CD14-positive monocyte (primary cell): ENCODE results near the gene COL2A1. TPM values are rescaled to one million over a fixed set of nuclear protein-coding genes. Genes with fewer than 3 reads are reported as not detected.

Source experiments
- DNase-seq, 3 donors: peaks; one replicate each; pipeline ENCODE4 v3.0.0-alpha.2; 2011 to 2022
- H2AFZ ChIP-seq: 2 replicates; pipeline ENCODE4 v1.6.0; 2012; ENCODE audit warnings: mild to moderate bottlenecking, low read depth, low read length, inconsistent platforms; ENCODE audit not compliant: insufficient read depth, poor library complexity, severe bottlenecking
- H3K27ac ChIP-seq, 2 donors: 1 replicate in 1 of 2; 2 replicates in 1 of 2; pipeline ENCODE4 v1.5.1; 2012 to 2013; ENCODE audit warnings: low read length in 2 of 2, control low read depth in 1 of 2, inconsistent platforms in 1 of 2, low read depth in 1 of 2, mild to moderate bottlenecking in 1 of 2
- H3K27me3 ChIP-seq, 2 donors: one replicate each; pipeline versions ENCODE4 v1.6.0 to v1.6.1; 2011 to 2013; ENCODE audit warnings: low read length in 2 of 2; ENCODE audit not compliant: control insufficient read depth in 2 of 2, insufficient read depth in 2 of 2
- H3K36me3 ChIP-seq, 2 donors: replicated peaks in 1 of 2; 1 replicate in 1 of 2; 2 replicates in 1 of 2; pipeline versions ENCODE4 v1.5.1 to v1.6.1; 2012 to 2013; ENCODE audit warnings: low read length in 2 of 2, control low read depth in 1 of 2, inconsistent platforms in 1 of 2, mild to moderate bottlenecking in 1 of 2; ENCODE audit not compliant: insufficient read depth in 2 of 2, control insufficient read depth in 1 of 2
- H3K4me1 ChIP-seq, 2 donors: 1 replicate in 1 of 2; 2 replicates in 1 of 2; pipeline versions ENCODE4 v1.5.1 to v1.6.1; 2012 to 2013; ENCODE audit warnings: low read length in 2 of 2, control low read depth in 1 of 2, inconsistent platforms in 1 of 2, mild to moderate bottlenecking in 1 of 2, moderate library complexity in 1 of 2; ENCODE audit not compliant: insufficient read depth in 2 of 2, control insufficient read depth in 1 of 2
- H3K4me2 ChIP-seq: replicated peaks from 2 replicates; pipeline ENCODE3; 2012; ENCODE audit warnings: low read length, moderate library complexity, mild to moderate bottlenecking; ENCODE audit not compliant: poor library complexity, severe bottlenecking; ENCODE audit errors: extremely low read depth
- H3K4me3 ChIP-seq, 3 experiments: fragments of 200-600 bp in 1 of 3; sonication (generic) in 1 of 3; replicated peaks in 1 of 3; 1 replicate in 2 of 3; 2 replicates in 1 of 3; pipeline ENCODE4 v1.5.1; 2011 to 2013; ENCODE audit warnings: low read length in 3 of 3, mild to moderate bottlenecking in 3 of 3, control low read depth in 2 of 3, low read depth in 2 of 3, inconsistent platforms in 1 of 3, moderate library complexity in 1 of 3
- H3K79me2 ChIP-seq: 2 replicates; pipeline ENCODE4 v1.6.0; 2012; ENCODE audit warnings: mild to moderate bottlenecking, control low read depth, inconsistent platforms, low read length, moderate library complexity; ENCODE audit not compliant: insufficient read depth
- H3K9ac ChIP-seq: 2 replicates; pipeline ENCODE4 v1.6.0; 2017; ENCODE audit warnings: low read length, mild to moderate bottlenecking; ENCODE audit not compliant: insufficient read depth, poor library complexity, severe bottlenecking
- H3K9me3 ChIP-seq, 2 donors: replicated peaks in 1 of 2; 1 replicate in 1 of 2; 2 replicates in 1 of 2; pipeline versions ENCODE4 v1.5.1 to v1.6.1; 2012 to 2013; ENCODE audit warnings: low read length in 2 of 2, control low read depth in 1 of 2; ENCODE audit not compliant: control insufficient read depth in 1 of 2, insufficient read depth in 1 of 2
- H4K20me1 ChIP-seq: 2 replicates; pipeline ENCODE4 v1.6.0; 2012; ENCODE audit warnings: mild to moderate bottlenecking, low read length, control low read depth, moderate library complexity; ENCODE audit not compliant: insufficient read depth
- H3K27ac Mint-ChIP-seq, 7 donors: one replicate each; pipeline ENCODE4 v1.8.0; 2020; ENCODE audit warnings: mild to moderate bottlenecking in 7 of 7, mixed read lengths in 7 of 7, moderate library complexity in 6 of 7, inconsistent platforms in 2 of 7
- H3K27me3 Mint-ChIP-seq, 3 donors: one replicate each; pipeline ENCODE4 v1.8.0; 2021 to 2022; ENCODE audit warnings: low read depth in 3 of 3, mild to moderate bottlenecking in 3 of 3, mixed read lengths in 3 of 3, moderate library complexity in 3 of 3, inconsistent platforms in 1 of 3
- H3K36me3 Mint-ChIP-seq, 2 donors: one replicate each; pipeline ENCODE4 v1.8.0; 2020; ENCODE audit warnings: mixed read lengths in 2 of 2, inconsistent platforms in 1 of 2, mild to moderate bottlenecking in 1 of 2
- H3K4me1 Mint-ChIP-seq: one replicate; pipeline ENCODE4 v1.8.0; 2020; ENCODE audit warnings: mild to moderate bottlenecking, mixed read lengths
- H3K4me3 Mint-ChIP-seq, 2 donors: one replicate each; pipeline ENCODE4 v1.8.0; 2020; ENCODE audit warnings: mild to moderate bottlenecking in 2 of 2, mixed read lengths in 2 of 2, moderate library complexity in 1 of 2
- H3K9me3 Mint-ChIP-seq, 7 donors: one replicate each; pipeline ENCODE4 v1.8.0; 2020 to 2022; ENCODE audit warnings: mixed read lengths in 7 of 7, mild to moderate bottlenecking in 6 of 7, moderate library complexity in 6 of 7, inconsistent platforms in 2 of 7
- WGBS: methylation state at CpG from one replicate; pipeline ENCODE4 v1.1.5; 2013; ENCODE audit warnings: missing lambda C conversion rate; ENCODE audit not compliant: insufficient coverage; 5-methylcytosine and 5-hydroxymethylcytosine counted together
- intact Hi-C, 2 donors: fragments of 100-400 bp; cut with micrococcal nuclease; formaldehyde crosslinking; loops; one replicate each; pipeline versions ENCODE4 v1.15.0 to v1.15.1; 2023
- polyA plus RNA-seq, 3 donors: library from polyadenylated mRNA; depleted of rRNA in 1 of 3; unstranded in 2 of 3; stranded (reverse) in 1 of 3; fragments of 300-500 nt in 2 of 3; fragments of >200 nt in 1 of 3; fragmentation: Illumina TruSeq in 2 of 3; gene quantifications; 1 replicate in 2 of 3; 2 replicates in 1 of 3; pipeline ENCODE4 v1.2.3, GENCODE V29; 2012 to 2021
- TF ChIP-seq, protein P1 (sequence below): fragments of 200-600 bp; IDR thresholded peaks from one replicate; pipeline ENCODE4 v1.8.0; 2022; ENCODE audit warnings: antibody characterized with exemption, mild to moderate bottlenecking

The COL2A1 gene
- polyA plus RNA-seq, 3 donors: not detected

DNA sequence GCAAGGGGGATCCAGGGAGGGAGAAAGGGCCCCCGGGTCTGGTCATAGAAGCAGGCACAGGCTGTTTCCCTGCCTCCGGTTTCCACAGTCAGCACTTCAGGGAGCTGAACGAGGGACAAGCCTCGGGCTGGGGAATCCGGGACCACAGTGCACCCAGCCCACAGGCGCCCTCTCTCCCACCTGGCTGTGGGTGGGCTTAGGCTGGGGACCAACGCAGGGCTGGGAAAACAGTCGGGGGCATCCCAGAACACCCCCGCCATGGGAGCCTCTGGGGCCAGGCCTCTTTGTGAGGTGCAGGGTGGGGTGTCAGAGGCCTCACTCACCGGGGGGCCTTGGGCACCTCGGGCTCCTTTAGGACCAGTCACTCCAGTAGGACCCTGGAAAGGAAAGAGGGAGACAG lies 24.6 kb downstream of the COL2A1 start:
- intact Hi-C loops: no loop called here
- DNase-seq: no peak
- peaks cover 3 to 5% (median 3%) of the 10 kb centered on the region in 3 donors for H3K27me3 Mint-ChIP-seq
- H3K4me3 Mint-ChIP-seq: no peak overlapping the region
- TF ChIP-seq, protein P1, sequence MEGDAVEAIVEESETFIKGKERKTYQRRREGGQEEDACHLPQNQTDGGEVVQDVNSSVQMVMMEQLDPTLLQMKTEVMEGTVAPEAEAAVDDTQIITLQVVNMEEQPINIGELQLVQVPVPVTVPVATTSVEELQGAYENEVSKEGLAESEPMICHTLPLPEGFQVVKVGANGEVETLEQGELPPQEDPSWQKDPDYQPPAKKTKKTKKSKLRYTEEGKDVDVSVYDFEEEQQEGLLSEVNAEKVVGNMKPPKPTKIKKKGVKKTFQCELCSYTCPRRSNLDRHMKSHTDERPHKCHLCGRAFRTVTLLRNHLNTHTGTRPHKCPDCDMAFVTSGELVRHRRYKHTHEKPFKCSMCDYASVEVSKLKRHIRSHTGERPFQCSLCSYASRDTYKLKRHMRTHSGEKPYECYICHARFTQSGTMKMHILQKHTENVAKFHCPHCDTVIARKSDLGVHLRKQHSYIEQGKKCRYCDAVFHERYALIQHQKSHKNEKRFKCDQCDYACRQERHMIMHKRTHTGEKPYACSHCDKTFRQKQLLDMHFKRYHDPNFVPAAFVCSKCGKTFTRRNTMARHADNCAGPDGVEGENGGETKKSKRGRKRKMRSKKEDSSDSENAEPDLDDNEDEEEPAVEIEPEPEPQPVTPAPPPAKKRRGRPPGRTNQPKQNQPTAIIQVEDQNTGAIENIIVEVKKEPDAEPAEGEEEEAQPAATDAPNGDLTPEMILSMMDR: no peak
- no peaks in the 10 kb centered on the region for H3K9me3 Mint-ChIP-seq
- Histone ChIP-seq H3K27me3 (no peaks in the 10 kb centered on the region), H3K4me1 (no peaks in the 10 kb centered on the region), H3K36me3 (no peaks in the 10 kb centered on the region), H3K27ac (no peak overlapping the region), H3K4me3 (no peak overlapping the region), H3K9ac (no peak overlapping the region), H3K9me3 (no peaks in the 10 kb centered on the region), H2AFZ (no peak overlapping the region), H3K79me2 (no peaks in the 10 kb centered on the region), H3K4me2 (no peak overlapping the region), H4K20me1 (no peaks in the 10 kb centered on the region)
- WGBS: 99% methylated on average over 7 of the region's 11 CpGs
- H3K36me3 Mint-ChIP-seq: no peaks in the 10 kb centered on the region
- H3K27ac Mint-ChIP-seq: no peak overlapping the region
- H3K4me1 Mint-ChIP-seq: no peaks in the 10 kb centered on the region

DNA sequence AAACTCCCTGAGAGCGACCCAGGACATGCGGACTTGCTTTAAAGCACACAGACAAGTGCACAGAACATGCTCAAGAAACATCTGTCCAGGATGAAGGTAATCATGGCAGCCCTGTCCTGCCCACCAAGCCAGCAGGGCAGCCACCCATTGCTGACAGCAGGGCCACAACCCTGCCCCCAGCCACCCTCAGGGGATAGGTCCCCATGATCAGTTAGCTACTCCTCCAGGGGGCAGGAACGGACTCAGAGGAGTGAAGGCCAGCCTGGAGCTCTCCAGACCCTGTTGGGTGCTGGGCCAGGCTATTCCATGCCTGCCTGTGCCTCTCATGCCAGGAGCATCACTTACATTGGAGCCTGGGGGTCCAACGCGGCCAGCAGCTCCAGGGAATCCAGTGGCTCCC lies 25.1 kb downstream of the COL2A1 start:
- Mint-ChIP-seq H3K4me1 (no peaks in the 10 kb centered on the region), H3K36me3 (no peaks in the 10 kb centered on the region), H3K27ac (no peak overlapping the region), H3K4me3 (no peak overlapping the region), H3K27me3 (peaks cover 3 to 5% (median 3%) of the 10 kb centered on the region in 3 donors), H3K9me3 (no peaks in the 10 kb centered on the region)
- WGBS: 94% methylated on average over 4 of the region's 5 CpGs
- H4K20me1 ChIP-seq: no peaks in the 10 kb centered on the region
- H3K9ac ChIP-seq: no peak overlapping the region
- no peaks in the 10 kb centered on the region for H3K79me2 ChIP-seq
- no peaks in the 10 kb centered on the region for H3K4me1 ChIP-seq
- H2AFZ ChIP-seq: no peak overlapping the region
- H3K27ac ChIP-seq: no peak overlapping the region
- H3K4me3 ChIP-seq: no peak overlapping the region
- no peak overlapping the region for H3K4me2 ChIP-seq
- no peak for DNase-seq
- H3K27me3 ChIP-seq: no peaks in the 10 kb centered on the region
- no peaks in the 10 kb centered on the region for H3K9me3 ChIP-seq
- TF ChIP-seq, protein P1: no peak
- intact Hi-C loops: no loop called here
- no peaks in the 10 kb centered on the region for H3K36me3 ChIP-seq
